RWPE1 (cell line): ENCODE results near the gene BCL7C.
"Not testable (repeated sequence)": the region's sequence is repeated elsewhere in the genome, so short reads cannot be mapped to it uniquely, and the experiment has no call there.

Experiments
- CTCF ChIA-PET: fragments of 350-600 bp; sonication (Branson Sonifier 250); formaldehyde crosslinking; extraction: SDS; loops from one replicate; lab custom pipeline; 2021; lab: Yijun Ruan, JAX
- POLR2A ChIA-PET: fragments of 400-600 bp; formaldehyde crosslinking; extraction: SDS; loops from one replicate; lab custom pipeline; 2020; ENCODE audit warnings: antibody characterized with exemption; ENCODE audit not compliant: low non-redundant PET; lab: Yijun Ruan, JAX
- DNase-seq: peaks from one replicate; pipeline ENCODE4 v3.0.0; 2012; ENCODE audit warnings: low spot score
- H3K27ac ChIP-seq: fragments of 450-650 bp; 2 replicates; pipeline ENCODE4 v1.5.1; 2017
- TF ChIP-seq, protein P1 (sequence below): fragments of 450-650 bp; conservative IDR thresholded peaks from 2 replicates; pipeline ENCODE4 v1.5.1; 2017; ENCODE audit warnings: low read depth, mild to moderate bottlenecking

BCL7C gene

DNA sequence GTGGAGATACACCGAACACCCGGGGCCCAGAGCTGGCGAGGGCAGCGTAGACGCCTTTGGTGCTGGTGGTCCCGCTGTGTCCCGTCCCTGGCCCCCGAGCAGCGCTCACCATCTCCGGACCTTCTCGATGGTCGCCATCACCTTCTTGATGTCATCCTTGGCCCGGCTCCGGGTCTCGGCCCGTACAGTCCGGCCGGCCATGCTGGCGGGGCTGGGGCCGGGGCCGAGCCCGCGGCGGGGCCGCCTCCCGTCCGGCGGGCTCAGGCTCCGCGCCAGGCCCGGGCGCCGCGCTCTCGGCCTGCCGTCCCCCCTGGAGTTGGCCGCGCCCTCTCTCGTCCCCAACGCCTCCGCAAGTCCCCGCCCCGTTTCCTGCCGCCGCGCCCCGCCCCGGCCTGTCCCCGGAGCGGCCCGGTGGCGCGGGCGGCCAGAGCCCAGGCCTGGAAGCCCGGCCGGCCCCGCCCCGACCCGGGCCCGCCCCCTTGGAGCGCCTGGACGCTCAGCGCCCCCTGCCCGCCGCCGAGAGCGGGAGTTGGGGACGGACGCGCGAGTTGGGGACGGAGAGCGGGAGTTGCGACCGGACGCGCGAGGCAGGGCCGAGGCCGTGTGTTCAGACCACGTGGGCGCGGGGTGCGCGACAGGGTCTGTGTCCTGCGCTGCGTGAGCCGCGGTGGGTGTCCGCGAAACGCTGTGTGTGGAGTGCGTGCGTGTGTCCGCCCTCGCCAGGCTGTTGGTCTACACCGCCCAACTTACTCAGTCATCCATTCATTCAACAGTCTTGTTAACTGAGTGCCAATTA lies at the start of gene BCL7C:
TSS of gene BCL7C (minus strand) at position 334 of the 796 bp plus-strand sequence. CDS start at position 201, 133 bp downstream.
- POLR2A ChIA-PET = no interaction called here
- TF ChIP-seq, protein P1, sequence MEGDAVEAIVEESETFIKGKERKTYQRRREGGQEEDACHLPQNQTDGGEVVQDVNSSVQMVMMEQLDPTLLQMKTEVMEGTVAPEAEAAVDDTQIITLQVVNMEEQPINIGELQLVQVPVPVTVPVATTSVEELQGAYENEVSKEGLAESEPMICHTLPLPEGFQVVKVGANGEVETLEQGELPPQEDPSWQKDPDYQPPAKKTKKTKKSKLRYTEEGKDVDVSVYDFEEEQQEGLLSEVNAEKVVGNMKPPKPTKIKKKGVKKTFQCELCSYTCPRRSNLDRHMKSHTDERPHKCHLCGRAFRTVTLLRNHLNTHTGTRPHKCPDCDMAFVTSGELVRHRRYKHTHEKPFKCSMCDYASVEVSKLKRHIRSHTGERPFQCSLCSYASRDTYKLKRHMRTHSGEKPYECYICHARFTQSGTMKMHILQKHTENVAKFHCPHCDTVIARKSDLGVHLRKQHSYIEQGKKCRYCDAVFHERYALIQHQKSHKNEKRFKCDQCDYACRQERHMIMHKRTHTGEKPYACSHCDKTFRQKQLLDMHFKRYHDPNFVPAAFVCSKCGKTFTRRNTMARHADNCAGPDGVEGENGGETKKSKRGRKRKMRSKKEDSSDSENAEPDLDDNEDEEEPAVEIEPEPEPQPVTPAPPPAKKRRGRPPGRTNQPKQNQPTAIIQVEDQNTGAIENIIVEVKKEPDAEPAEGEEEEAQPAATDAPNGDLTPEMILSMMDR = peak; percentile 67
- DNase-seq = peak; percentile 71
- peak within 1 kb of the TSS; percentile 99 for H3K27ac ChIP-seq
- CTCF ChIA-PET = interaction anchor here (0.5 to 1.4 kb wide), 3 partner anchors 40 to 80 kb away, joined by 3 read pairs; no protein-coding TSS in a partner anchor

DNA sequence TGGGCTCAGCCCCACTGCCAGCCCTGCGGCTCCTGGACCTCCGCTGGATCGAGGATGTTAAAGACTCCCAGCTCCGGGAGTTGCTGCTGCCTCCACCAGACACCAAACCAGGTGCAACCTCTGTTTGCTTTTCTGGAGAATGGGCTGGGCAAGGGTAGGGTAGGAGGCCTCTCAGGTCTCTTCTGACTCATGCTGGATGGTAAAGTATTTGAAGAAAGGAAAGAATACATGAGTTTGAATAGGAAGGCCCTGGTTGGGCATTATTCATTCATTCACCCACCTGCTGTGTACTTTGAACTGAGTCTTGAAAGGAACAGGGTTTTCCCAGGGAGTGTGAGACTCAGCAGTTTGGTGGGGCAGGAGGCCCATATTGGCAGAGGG lies 48.5 kb upstream of the BCL7C start:
- ChIA-PET CTCF (interaction anchor here (0.6 to 3.6 kb wide), 16 partner anchors 8 to 172 kb away, joined by 3 to 23 read pairs (median 4); partner anchors contain the start of gene FBXL19), POLR2A (no interaction called here)
- DNase-seq = no peak

DNA sequence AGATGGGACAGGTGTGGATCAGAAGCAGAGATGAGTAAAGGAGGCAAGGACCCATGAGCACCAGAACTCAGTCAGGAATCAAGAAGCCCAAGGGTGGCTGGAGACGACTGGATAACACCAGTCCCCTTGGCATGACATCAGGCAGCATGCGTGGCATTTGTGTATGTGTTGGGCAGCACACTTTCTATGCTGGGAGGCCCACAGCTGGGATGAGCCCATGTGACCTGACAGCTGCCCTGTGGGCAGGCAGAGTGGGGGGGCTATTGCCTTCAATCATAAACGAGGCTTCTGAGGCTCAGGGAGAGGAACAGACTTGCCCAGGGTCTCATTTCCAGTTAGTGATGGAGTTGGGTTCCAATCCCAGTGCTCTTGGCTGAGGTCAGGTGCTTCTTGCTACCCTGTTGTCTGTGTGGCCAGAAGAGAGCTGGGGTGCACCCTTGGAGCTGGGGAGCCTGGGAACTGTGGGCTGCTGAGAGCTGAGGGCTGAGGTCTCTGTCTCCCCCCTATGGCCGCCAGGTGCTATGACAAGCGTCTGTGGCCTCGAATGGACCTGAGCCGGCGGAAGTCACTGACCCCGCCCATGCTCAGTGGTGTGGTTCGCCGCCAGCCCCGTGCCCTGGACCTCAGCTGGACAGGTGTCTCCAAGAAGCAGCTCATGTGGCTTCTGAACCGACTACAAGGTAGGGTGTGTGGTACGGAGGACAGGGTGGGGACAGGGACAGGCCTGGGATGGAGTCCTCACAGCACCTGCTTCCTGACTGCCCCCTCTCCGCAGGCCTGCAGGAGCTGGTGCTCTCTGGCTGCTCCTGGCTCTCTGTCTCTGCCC lies 47.9 kb upstream of the BCL7C start:
- TF ChIP-seq, protein P1 = peak; percentile 95
- ChIA-PET CTCF (interaction anchor here (0.5 to 3.6 kb wide), 22 partner anchors 8 to 172 kb away, joined by 3 to 23 read pairs (median 4); partner anchors contain the start of gene FBXL19), POLR2A (interaction anchor here (0.7 kb wide), 1 partner anchor 46 kb away, joined by 3 read pairs; no protein-coding TSS in a partner anchor)
- H3K27ac ChIP-seq = peak overlapping the region; percentile 91
- peak; percentile 80 for DNase-seq

More for the DNA sequence above, 48.5 kb upstream of the BCL7C start:
- peak overlapping the region; percentile 91 for H3K27ac ChIP-seq
- TF ChIP-seq, protein P1 = no peak

DNA sequence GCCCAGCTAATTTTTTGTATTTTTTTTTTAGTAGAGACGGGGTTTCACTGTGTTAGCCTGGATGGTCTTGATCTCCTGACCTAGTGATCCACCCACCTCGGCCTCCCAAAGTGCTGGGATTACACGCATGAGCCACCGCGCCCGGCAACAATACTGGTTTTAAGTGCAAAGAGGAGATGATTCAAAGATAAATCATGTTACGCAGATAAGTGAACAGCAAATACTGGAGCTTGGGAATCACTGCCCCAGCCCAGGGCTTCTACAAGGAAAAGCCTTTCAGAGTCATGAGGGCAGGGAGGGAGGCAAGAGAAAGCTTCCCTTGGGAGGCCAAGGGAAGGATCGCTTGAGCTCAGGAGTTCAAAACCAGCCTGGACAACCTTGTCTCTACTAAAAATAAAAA lies 45.7 kb upstream of the BCL7C start:
- CTCF ChIA-PET = interaction anchor here (0.7 to 3.6 kb wide), 4 partner anchors 12 to 524 kb away, joined by 3 to 23 read pairs (median 4); no protein-coding TSS in a partner anchor
- peak overlapping the region; percentile 91 for H3K27ac ChIP-seq
- DNase-seq, POLR2A ChIA-PET: not testable (repeated sequence)

- no peak for DNase-seq
- CTCF ChIA-PET = no interaction called here
- TF ChIP-seq, protein P1 = no peak
- H3K27ac ChIP-seq = peak overlapping the region; percentile 91
- POLR2A ChIA-PET = no interaction called here
Observed at GRCh38 chr16:30937692-30938091, 43.8 kb upstream of the BCL7C start.

DNA sequence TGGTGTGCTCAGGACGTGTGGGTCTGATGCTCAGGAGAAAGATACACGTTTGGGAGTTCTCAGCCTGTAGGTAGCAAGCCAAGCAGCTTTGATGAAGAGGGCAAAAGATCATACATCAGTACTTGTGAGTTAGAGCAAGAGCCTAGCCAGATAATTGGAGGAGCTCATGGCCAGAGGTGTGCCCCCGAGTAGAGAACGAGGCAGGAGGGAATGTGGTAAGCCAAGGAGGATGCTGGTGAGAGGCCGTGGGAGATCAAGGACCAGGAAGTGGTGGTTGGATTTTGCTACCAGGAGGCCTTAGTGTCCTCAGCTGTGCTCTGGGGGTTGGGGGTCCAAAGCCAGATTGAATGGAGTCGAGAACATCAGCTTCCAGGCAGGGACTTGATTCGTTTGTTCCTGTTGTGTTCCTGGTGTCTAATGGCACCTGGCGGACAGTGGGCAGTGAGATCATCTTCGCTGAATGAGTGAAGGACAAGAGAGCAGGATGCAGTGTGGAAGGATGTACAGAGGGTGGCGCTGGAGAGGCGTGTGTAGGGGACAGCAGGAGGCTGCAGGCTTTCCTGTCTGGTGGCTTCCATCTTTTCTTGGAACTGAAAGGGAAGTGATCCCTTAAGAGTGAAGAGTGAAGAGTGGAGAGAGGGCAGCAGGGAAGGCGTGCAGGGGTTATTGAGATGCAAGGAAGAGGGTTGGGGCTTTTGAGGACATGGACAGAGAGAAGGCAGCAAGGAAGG lies 41.1 kb upstream of the BCL7C start:
- DNase-seq = no peak
- ChIA-PET POLR2A (no interaction called here), CTCF (interaction anchor here (0.6 to 0.7 kb wide), 4 partner anchors 9 to 119 kb away, joined by 3 to 5 read pairs (median 4); no protein-coding TSS in a partner anchor)

More for the DNA sequence above, 41.1 kb upstream of the BCL7C start:
- H3K27ac ChIP-seq = peak overlapping the region; percentile 36
- TF ChIP-seq, protein P1 = peak; percentile 30; the same call in 1 of the 2 replicates
